ENCODE results near the gene IPCEF1. TPM values are rescaled to one million over a fixed set of nuclear protein-coding genes. Genes with fewer than 3 reads are reported as not detected.
"Not testable (repeated sequence)": the region's sequence is repeated elsewhere in the genome, so short reads cannot be mapped to it uniquely, and the experiment has no call there.

Gene IPCEF1
- polyA plus RNA-seq, 1 donor from 2014 or later = 2.1 TPM

GRCh38 chr6:154201688-154202087, 154.9 kb downstream of the IPCEF1 start:
- H3K9me3 Mint-ChIP-seq, H3K4me1 Mint-ChIP-seq, H3K4me3 Mint-ChIP-seq, H3K27ac Mint-ChIP-seq, H3K36me3 Mint-ChIP-seq, H3K27me3 Mint-ChIP-seq: not testable (repeated sequence)

- Mint-ChIP-seq H3K27ac (no peak overlapping the region), H3K4me1 (no peaks in the 10 kb centered on the region), H3K36me3 (no peaks in the 10 kb centered on the region), H3K4me3 (no peak overlapping the region), H3K9me3 (peaks cover 1 to 6% (median 2%) of the 10 kb centered on the region in 3 donors), H3K27me3 (no peaks in the 10 kb centered on the region)
Observed at GRCh38 chr6:154197196-154197860, 159.3 kb downstream of the IPCEF1 start.

- Mint-ChIP-seq H3K27me3 (no peaks in the 10 kb centered on the region), H3K4me3 (no peak overlapping the region), H3K27ac (no peak overlapping the region), H3K9me3 (peaks cover 1 to 6% (median 2%) of the 10 kb centered on the region in 3 donors), H3K4me1 (no peaks in the 10 kb centered on the region), H3K36me3 (no peaks in the 10 kb centered on the region)
Observed at GRCh38 chr6:154196333-154196885, 160.2 kb downstream of the IPCEF1 start.

GRCh38 chr6:154187714-154188113, 168.9 kb downstream of the IPCEF1 start:
- peaks cover under 1 to 3% (median 1%) of the 10 kb centered on the region in 3 donors for H3K9me3 Mint-ChIP-seq
- H3K4me1 Mint-ChIP-seq = no peaks in the 10 kb centered on the region
- H3K4me3 Mint-ChIP-seq = no peak overlapping the region
- H3K36me3 Mint-ChIP-seq = no peaks in the 10 kb centered on the region
- H3K27ac Mint-ChIP-seq = no peak overlapping the region
- H3K27me3 Mint-ChIP-seq = peaks cover 2% of the 10 kb centered on the region

- H3K27ac Mint-ChIP-seq = peak overlapping the region in 1 of 3 donors; percentile 24
- no peak overlapping the region for H3K4me3 Mint-ChIP-seq
- H3K27me3 Mint-ChIP-seq = peaks cover 2% of the 10 kb centered on the region
- H3K4me1 Mint-ChIP-seq = no peaks in the 10 kb centered on the region
- H3K36me3 Mint-ChIP-seq = no peaks in the 10 kb centered on the region
- H3K9me3 Mint-ChIP-seq = peaks cover 1 to 4% (median 4%) of the 10 kb centered on the region in 3 donors
Observed at GRCh38 chr6:154187203-154187602, 169.4 kb downstream of the IPCEF1 start.

- Mint-ChIP-seq H3K27me3 (peaks cover 2% of the 10 kb centered on the region), H3K4me1 (no peaks in the 10 kb centered on the region), H3K9me3 (peaks cover 1 to 7% (median 4%) of the 10 kb centered on the region in 3 donors), H3K27ac (no peak overlapping the region), H3K4me3 (no peak overlapping the region), H3K36me3 (no peaks in the 10 kb centered on the region)
Observed at GRCh38 chr6:154179434-154179833, 177.2 kb downstream of the IPCEF1 start.

GRCh38 chr6:154172393-154172792, 184.2 kb downstream of the IPCEF1 start:
- not testable (repeated sequence) for H3K4me3 Mint-ChIP-seq, H3K27me3 Mint-ChIP-seq, H3K36me3 Mint-ChIP-seq, H3K27ac Mint-ChIP-seq, H3K9me3 Mint-ChIP-seq, H3K4me1 Mint-ChIP-seq

GRCh38 chr6:154170106-154170505, 186.5 kb downstream of the IPCEF1 start:
- Mint-ChIP-seq H3K27me3 (no peaks in the 10 kb centered on the region), H3K36me3 (peaks cover 2% of the 10 kb centered on the region), H3K4me3 (no peak overlapping the region), H3K27ac (no peak overlapping the region), H3K9me3 (peaks cover 2 to 4% (median 3%) of the 10 kb centered on the region in 3 donors), H3K4me1 (no peaks in the 10 kb centered on the region)

GRCh38 chr6:154169193-154169847, 187.3 kb downstream of the IPCEF1 start:
- Mint-ChIP-seq H3K9me3 (peaks cover 2 to 4% (median 3%) of the 10 kb centered on the region in 3 donors), H3K27ac (no peak overlapping the region), H3K4me3 (no peak overlapping the region), H3K27me3 (no peaks in the 10 kb centered on the region), H3K36me3 (peaks cover 2% of the 10 kb centered on the region), H3K4me1 (no peaks in the 10 kb centered on the region)

- H3K36me3 Mint-ChIP-seq = no peaks in the 10 kb centered on the region
- H3K4me3 Mint-ChIP-seq = no peak overlapping the region
- H3K27me3 Mint-ChIP-seq = no peaks in the 10 kb centered on the region
- no peaks in the 10 kb centered on the region for H3K4me1 Mint-ChIP-seq
- no peaks in the 10 kb centered on the region for H3K9me3 Mint-ChIP-seq
- no peak overlapping the region for H3K27ac Mint-ChIP-seq
Observed at GRCh38 chr6:154167126-154167525, 189.5 kb downstream of the IPCEF1 start.

- Mint-ChIP-seq H3K4me1 (no peaks in the 10 kb centered on the region), H3K27me3 (no peaks in the 10 kb centered on the region), H3K4me3 (no peak overlapping the region), H3K36me3 (no peaks in the 10 kb centered on the region), H3K9me3 (no peaks in the 10 kb centered on the region), H3K27ac (no peak overlapping the region)
Observed at GRCh38 chr6:154166140-154166539, 190.5 kb downstream of the IPCEF1 start.

GRCh38 chr6:154165478-154165877, 191.1 kb downstream of the IPCEF1 start:
- Mint-ChIP-seq H3K36me3 (no peaks in the 10 kb centered on the region), H3K4me3 (no peak overlapping the region), H3K27me3 (no peaks in the 10 kb centered on the region), H3K4me1 (peaks cover 0 to 2% (median 0%) of the 10 kb centered on the region in 3 donors), H3K27ac (no peak overlapping the region), H3K9me3 (no peaks in the 10 kb centered on the region)

GRCh38 chr6:154164397-154164796, 192.2 kb downstream of the IPCEF1 start:
- H3K4me1 Mint-ChIP-seq = peaks cover 0 to 2% (median 0%) of the 10 kb centered on the region in 3 donors
- no peaks in the 10 kb centered on the region for H3K9me3 Mint-ChIP-seq
- no peak overlapping the region for H3K27ac Mint-ChIP-seq
- no peak overlapping the region for H3K4me3 Mint-ChIP-seq
- no peaks in the 10 kb centered on the region for H3K36me3 Mint-ChIP-seq
- H3K27me3 Mint-ChIP-seq = no peaks in the 10 kb centered on the region

- Mint-ChIP-seq H3K27ac (no peak overlapping the region), H3K36me3 (no peaks in the 10 kb centered on the region), H3K4me3 (no peak overlapping the region), H3K4me1 (peaks cover 11 to 13% (median 11%) of the 10 kb centered on the region in 3 donors), H3K9me3 (no peaks in the 10 kb centered on the region), H3K27me3 (no peaks in the 10 kb centered on the region)
Observed at GRCh38 chr6:154161689-154162088, 194.9 kb downstream of the IPCEF1 start.

- H3K36me3 Mint-ChIP-seq = no peaks in the 10 kb centered on the region
- H3K27ac Mint-ChIP-seq = no peak overlapping the region
- H3K9me3 Mint-ChIP-seq = no peaks in the 10 kb centered on the region
- peaks cover 13 to 23% (median 21%) of the 10 kb centered on the region in 3 donors for H3K4me1 Mint-ChIP-seq
- H3K27me3 Mint-ChIP-seq = no peaks in the 10 kb centered on the region
- H3K4me3 Mint-ChIP-seq = no peak overlapping the region
Observed at GRCh38 chr6:154159126-154159525, 197.5 kb downstream of the IPCEF1 start.

- Mint-ChIP-seq H3K4me1 (peaks cover 13 to 23% (median 21%) of the 10 kb centered on the region in 3 donors), H3K27me3 (no peaks in the 10 kb centered on the region), H3K36me3 (no peaks in the 10 kb centered on the region), H3K9me3 (no peaks in the 10 kb centered on the region), H3K27ac (peak overlapping the region in 1 of 3 donors; percentile 48), H3K4me3 (peak overlapping the region in 2 of 4 donors; percentile 57 to 83)
Observed at GRCh38 chr6:154157706-154158105, 198.9 kb downstream of the IPCEF1 start.
